Inferior parietal cortex (tissue), 1 donor: ENCODE data around the gene CMTM2.
"Not testable (repeated sequence)": the region's sequence is repeated elsewhere in the genome, so short reads cannot be mapped to it uniquely, and the experiment has no call there.

Experiments used
- DNase-seq: peaks from one replicate; pipeline ENCODE4 v3.0.0-alpha.2; 2016; ENCODE audit errors: extremely low spot score

The CMTM2 gene

DNA sequence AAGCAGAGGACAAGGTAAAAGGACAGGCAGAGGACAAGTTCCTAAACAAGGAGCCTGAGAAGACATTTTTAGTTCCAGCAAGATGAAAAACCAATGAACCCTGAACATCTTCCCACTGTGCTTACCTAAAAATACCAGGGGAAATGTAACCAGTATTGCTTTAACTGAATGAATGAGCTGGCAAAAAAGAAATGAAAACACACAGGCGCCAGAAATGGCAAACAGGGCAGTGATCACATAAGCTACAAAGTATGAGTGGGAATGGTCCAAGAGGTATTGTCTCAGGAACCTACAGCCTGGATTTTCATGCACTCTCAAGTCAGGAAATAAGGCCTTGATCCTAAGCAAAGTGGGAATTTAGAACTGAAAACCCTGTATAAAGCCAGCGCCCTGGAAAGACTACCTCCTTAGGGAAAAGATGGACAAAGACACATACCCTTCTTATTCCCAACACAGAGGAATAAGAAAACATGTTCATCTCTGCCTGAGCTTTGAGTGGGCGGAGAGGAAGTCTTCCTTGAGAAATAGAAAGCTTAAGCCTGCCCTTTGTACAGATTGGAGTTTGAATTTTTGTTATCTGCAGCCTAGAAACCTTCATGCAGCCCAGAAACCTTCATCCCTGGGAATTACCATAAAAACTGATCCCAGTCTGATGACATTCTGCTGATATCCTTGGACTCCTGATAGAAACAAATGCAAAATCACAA is 2.1 kb downstream of the CMTM2 start:
- DNase-seq, result no peak

GRCh38 chr16:66585481-66586239 is 6.4 kb downstream of the CMTM2 start:
- no peak for DNase-seq

GRCh38 chr16:66587881-66588600 is 8.8 kb downstream of the CMTM2 start:
- no peak for DNase-seq

GRCh38 chr16:66588981-66589713 is 9.9 kb downstream of the CMTM2 start:
- DNase-seq, result no peak

- no peak for DNase-seq
Measured at GRCh38 chr16:66590322-66590721, 11.1 kb downstream of the CMTM2 start.

DNA sequence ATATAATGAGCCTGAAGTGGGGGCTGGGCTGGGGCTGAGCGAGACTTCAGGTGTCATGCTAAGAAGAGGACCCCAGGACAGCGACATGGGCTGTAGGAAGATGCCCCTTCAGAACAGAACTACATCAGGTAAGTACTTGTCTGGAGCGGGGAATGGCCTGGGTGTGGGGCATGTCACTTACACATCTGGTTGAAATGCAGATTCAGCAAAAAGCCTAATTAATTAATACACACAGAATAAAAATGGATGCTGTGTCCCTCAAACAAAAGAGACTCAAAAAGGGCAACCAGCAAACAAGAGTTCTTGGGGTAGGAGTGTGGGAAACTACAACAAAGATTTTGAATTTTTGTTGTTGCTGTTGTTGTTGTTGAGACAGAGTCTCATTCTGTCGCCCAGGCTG is 11.8 kb downstream of the CMTM2 start:
- DNase-seq, result no peak

- DNase-seq, result no peak
Measured at GRCh38 chr16:66592241-66592640, 13.0 kb downstream of the CMTM2 start.

GRCh38 chr16:66592814-66593213 is 13.6 kb downstream of the CMTM2 start:
- DNase-seq, result no peak

- no peak for DNase-seq
Measured at GRCh38 chr16:66594739-66595138, 15.5 kb downstream of the CMTM2 start.

DNA sequence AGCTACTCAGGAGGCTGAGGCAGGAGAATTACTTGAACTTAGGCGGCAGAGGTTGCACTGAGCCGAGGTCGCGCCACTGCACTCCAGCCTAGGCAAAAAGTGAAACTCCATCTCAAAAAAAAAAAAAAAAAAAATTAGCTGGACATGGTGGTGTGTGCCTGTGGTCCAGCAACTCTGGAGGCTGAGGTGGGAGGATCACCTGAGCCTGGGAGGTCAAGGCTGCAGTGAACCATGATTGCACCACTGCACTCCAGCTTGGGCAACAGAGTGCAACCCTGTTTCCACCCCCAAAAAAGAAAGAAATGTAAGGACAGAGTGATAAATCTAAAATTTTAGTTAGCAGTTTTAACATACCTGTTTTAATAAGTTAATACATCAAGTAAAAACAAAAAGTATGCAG is 17.3 kb downstream of the CMTM2 start:
- not testable (repeated sequence) for DNase-seq

GRCh38 chr16:66596986-66597848 is 18.0 kb downstream of the CMTM2 start:
- no peak for DNase-seq

GRCh38 chr16:66598111-66598510 is 18.8 kb downstream of the CMTM2 start:
- DNase-seq, result no peak

DNA sequence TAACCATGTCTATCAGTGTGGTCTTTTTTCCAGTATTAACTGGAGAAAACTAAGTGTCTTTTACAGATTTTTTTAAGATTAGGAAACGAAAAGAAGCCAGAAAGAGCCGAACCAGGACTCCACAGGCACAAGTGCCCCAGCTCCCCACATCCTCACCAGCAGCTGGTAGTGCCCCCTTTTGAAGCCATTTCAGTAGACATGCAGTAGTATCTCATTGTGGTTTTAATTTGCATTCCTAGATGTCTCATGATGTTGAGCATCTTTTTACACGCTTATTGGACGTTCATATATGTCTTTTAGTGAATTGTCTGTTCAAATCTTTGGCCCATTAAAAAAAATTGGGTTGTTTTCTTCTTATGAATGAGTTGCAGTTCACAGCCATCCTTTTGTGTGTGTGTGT is 20.5 kb downstream of the CMTM2 start:
- no peak for DNase-seq

GRCh38 chr16:66600477-66600876 is 21.2 kb downstream of the CMTM2 start:
- no peak for DNase-seq

DNA sequence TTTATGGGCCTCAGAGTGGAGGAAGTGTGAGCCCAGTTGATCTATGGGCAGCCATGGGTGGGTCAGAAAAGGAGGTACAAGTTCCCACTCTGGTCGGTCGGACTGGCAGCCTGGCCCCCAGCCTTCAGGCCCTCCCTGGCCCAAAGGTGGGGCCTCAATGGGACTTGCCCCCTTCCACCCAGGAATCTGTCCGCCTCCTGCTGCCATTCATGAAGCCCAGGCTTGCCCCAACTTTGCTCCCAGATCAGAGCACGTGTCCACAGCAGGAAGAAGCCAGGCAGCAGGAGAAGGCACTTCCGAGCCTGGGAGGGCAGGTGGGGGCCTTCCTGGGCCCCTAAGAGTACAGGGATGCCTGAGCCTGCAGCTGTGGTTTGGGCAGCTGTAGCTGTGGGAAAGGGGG is 22.2 kb downstream of the CMTM2 start:
- DNase-seq, result no peak

- no peak for DNase-seq
Measured at GRCh38 chr16:66603537-66604375, 24.5 kb downstream of the CMTM2 start.

GRCh38 chr16:66604376-66605176 is 25.3 kb downstream of the CMTM2 start, which contains the start of gene CMTM3:
CMTM3 (plus strand) TSS chr16:66604704; CDS start chr16:66604806, 102 bp downstream.
- DNase-seq, result no peak

GRCh38 chr16:66605177-66605978 is 26.1 kb downstream of the CMTM2 start:
- no peak for DNase-seq
